NCI-H2227 treated with DMSO at 0.1 percent for 48 hours (cell line): ENCODE data around the gene DGKA.
"Not testable (repeated sequence)": the region's sequence is repeated elsewhere in the genome, so short reads cannot be mapped to it uniquely, and the experiment has no call there.

ENCODE experiments used
- DNase-seq: peaks from one replicate; lab custom pipeline; 2025; lab: John Stamatoyannopoulos, UW

DGKA gene

DNA sequence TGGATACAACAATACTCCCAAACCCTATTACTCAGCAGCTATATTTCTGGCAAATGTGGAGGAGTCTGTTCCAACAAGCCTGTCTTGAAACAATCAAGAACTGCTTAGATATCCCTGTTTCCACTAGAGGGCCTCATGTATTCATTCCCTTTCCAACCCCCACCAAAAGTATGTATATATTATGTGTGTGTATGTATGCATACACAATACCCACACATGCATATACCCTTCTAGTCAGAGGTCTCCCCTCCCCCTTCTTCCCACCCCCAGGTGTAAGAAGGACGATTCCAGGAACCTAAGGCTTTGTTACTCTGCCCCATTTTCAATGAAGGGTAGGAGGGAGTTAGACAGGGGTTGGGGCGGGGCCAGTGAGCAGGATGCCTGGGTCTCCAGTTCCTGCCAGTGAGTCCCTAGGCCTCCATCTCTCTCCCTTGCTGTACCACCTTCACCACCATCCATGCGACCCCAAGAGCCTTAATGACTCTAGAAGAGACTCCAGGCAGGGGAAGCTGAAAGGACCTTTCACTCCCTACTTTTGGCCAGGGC is at the start of gene DGKA:
Gene DGKA, plus strand, starts transcription at position 392 of the 546 bp plus-strand sequence. CDS start 5,342 bp downstream, outside the sequence.
- DNase-seq = peak; percentile 27

DNA sequence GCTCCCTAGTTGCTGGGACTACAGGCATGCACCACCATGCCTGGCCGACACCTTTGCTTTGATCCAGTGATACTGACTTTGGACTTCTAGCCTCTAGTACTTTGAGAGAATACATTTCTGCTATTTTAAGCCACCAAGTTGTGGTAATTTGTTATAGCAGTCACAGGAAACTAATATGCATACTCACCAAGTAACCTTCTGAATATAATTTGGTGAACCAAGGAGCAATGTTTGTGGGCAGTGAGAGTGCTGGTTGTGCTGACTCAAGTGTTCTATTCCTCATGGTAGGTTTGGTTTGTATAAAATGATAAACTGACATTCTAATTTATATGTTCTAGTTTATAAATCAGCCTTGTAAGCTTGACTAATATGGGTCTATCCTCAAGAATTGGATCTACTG is 45.8 kb upstream of the DGKA start:
- DNase-seq = no peak

DNA sequence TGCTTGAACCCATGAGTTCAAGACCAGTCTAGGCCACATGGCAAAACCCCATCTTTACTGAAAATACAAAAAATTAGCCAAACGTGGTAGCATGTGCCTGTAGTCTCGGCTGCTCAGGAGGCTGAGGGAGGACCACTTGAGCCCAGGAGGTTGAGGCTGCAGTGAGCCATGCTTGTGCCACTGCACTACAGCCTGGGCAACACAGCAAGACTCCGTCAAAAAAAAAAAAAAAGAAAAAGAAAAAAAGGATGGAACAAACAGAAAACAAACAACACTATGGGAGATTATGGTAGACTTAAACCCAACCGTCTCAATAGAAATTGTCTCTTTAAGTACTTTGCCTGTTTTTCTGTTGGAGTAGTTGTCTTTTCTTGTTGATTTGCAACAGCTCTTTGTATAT is 39.7 kb upstream of the DGKA start:
- DNase-seq = no peak

- DNase-seq = no peak
Measured at GRCh38 chr12:55893723-55894122, 37.2 kb upstream of the DGKA start.

DNA sequence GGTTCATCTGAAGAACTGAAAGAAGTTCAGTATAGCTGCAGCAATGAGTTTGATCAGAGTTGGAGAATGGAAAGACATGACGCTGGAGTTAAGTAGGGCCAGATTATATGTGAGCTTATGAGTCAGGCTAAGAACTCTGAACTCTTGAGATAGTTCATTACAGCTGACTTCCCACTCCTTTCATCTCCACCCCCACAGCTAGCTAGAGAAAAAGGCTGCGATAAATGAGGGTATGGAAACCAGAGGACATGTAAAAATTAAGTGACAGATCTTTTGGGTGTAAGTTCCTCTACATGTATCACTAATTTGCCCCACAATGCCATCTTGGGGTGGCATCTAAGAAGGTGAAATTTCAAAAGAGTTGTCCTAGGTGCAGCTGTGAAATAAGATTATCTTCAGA is 31.9 kb upstream of the DGKA start:
- no peak for DNase-seq

DNA sequence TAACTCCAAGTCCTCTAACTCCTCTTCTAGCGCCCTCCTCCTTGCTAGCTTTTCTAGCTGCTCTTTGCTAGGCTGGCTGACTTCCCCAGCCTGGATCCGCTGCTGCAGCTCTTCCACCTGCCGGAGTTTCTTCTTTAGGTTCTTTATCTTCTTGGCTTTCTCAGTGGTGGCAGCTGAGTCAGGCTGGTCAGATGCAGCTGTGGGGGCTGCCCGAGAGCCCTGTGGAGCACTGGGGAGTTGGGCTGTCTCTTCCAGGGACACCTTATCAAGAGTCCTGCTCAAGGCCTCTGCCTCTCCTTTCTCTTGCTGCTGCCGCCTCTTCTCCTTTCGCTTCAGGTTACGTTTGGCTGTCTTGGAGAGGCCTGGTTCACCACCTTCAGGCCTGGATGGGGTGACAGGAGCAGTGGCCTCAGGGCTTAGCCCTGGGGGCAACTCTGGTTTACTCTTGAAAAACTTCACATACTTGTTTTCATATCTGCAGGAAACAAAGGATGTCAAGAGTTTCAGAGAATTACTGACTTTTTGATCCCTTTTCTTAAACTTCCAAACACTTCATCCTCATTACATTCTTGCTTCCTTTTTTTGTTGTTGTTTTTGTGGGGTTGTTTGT is 29.0 kb upstream of the DGKA start:
- no peak for DNase-seq

DNA sequence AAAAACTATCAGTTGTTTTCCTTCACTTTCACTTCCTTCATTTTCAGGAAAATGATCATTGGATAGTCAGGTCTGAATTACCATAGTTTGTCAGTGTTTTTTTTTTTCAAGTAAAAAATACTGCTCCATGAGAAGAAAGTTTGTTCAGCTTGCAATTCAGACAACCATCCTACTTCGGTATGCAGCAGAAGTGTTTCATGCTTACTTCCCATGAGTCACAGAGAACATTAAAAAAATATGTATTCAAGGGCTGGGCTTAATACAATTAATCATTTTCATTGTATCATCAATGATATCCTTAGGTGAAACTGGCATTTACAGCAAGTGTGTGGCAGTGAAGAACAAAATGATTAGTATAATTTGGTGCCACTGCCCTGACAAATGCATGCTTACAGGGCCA is 24.9 kb upstream of the DGKA start:
- no peak for DNase-seq

DNA sequence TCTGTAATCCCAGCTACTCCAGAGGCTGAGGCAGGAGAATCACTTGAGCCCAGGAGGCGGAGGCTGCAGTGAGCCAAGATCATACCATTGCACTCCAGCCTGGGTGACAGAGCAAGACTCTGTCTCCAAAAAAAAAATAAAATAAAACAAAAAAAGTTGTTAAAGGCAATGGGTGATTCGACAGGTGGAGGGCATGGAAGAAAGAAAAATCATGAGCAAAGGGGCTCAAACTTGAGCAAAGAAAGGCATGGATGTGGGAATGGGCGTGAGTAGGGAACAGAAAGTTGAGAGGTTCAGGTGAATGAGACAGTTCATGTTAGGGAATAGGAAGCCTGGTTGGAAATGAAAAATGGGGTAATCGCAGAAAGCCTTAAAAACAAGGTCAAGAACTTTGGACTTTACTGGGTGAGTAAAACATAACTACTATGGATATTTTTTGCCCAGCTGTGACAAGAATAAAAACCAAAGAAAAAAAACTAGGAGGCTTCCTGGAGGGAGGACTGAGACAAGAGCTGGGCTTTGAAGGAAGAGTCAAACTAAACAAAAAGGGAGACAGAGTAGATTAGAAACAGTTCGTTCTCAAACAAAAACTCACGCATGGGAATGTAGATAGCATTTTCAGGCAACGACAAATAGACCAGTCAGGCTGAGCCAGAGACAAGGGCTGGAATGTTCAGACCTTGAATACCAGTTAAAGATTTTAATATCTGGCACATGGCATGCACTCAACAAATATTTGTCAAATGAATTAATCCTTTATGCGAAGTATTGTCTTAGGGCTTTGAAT is 22.0 kb upstream of the DGKA start:
- DNase-seq = no peak

DNA sequence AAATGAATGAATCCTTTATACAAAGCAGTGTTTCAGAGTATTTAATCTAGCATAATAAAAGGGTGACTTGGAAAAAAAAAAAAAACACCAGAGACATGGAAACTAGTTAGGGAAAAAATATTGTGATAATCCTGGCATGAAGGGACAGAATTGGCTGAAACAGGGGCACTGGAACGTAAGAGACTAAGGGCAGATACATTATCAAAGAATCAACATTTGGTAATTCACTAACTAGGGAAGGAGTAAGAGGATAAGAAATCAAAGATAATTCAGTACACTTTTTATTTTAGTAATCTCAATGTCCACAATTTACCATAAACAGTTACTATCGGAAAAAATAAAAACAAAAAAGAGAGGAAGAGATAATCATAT is 21.5 kb upstream of the DGKA start:
- no peak for DNase-seq

GRCh38 chr12:55912908-55913307 is 18.1 kb upstream of the DGKA start:
- no peak for DNase-seq

GRCh38 chr12:55915482-55915859 is 15.5 kb upstream of the DGKA start:
- no peak for DNase-seq

DNA sequence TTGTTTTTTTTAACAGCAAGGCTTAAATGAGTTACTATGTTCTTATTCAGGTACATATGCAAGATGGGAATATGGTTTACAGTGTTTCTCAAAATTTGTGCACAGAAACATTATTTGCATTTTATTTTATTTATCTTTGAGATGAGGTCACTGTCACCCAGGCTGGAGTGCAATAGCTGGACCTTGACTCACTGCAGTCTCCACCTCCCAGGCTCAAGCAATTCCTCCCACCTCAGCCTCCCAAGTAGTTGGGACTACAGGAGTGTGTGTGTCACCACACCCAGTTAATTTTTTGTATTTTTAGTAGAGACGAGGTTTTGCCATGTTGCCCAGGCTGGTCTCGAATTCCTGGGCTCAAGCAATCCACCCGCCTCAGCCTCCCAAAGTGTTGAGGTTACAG is 11.9 kb upstream of the DGKA start:
- not testable (repeated sequence) for DNase-seq

GRCh38 chr12:55922126-55922525 is 8.8 kb upstream of the DGKA start:
- DNase-seq = no peak

DNA sequence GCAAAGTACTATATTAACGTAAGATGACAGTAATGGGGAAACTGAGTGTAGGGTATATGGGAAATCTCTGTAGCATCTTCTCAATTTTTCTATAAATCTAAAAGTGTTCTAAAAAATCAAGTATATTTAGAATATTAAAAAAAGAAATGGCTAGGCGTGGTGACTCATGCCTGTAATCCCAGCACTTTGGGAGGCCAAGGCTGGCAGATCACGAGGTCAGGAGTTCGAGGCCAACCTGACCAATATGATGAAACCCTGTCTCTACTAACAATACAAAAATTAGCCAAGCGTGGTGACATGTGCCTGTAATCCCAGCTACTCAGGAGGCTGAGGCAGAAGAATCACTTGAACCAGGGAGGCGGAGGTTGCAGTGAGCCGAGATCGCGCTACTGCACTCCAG is 7.3 kb upstream of the DGKA start:
- DNase-seq = not testable (repeated sequence)

DNA sequence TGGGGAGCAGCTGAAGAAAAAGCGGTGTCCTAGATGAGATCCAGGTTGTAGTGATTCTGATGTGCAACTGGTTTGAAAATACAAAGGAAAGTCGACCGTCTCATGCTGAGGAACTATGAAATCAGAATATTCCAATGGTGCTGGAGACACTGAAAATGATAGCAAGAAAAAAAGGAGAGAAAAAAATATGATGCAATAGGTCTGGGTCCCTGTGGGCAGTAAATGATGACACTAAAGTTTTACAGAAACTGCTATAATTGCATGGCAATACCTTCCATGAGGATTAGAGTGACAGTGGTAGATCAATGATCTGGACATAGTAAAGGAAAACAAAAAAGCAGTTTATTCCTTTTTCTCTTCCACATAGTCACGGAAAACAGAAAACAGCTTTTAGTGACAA is 5.6 kb upstream of the DGKA start:
- no peak for DNase-seq

DNA sequence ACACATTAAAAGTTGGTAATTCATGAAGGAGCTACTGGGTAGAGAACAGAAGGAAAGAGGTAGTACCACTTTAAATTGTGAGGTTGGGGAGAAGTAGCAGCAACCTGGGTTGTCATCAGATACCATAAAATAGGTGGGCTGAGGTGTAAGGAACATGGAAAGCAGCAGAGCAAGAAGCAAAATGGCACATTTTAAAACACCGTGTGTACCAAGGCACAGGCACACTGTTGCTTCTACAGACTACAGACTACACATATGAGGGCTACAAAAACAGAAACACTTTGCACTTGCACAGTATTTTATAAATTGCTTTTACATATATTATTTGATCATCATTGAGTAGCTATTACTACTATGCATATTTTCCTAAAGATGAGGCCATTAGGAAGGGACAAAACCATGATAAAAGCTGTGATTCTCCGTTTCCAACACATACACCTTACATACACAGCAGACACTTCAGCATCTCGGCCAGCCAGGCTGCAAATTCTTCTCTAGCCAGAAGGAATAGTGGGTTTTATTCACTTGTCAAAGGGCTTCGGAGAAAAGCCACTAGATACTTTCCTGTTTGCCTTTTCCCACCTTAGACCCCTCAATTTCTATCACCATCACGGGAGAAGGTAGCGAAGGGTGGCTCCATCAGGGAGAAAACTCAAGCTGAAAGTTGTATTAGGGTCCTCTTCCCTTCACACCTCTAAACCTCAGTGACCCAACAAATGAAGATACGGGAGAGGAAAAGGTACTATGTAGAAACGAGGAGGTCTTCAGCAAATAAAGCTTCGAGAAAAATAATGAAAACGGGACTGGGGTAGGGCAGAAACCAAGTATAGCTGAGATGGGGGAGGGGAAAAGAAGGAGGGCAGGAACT is 4.9 kb upstream of the DGKA start:
- DNase-seq = no peak

- peak; percentile 82 for DNase-seq
Measured at GRCh38 chr12:55926738-55927587, 4.0 kb upstream of the DGKA start.

DNA sequence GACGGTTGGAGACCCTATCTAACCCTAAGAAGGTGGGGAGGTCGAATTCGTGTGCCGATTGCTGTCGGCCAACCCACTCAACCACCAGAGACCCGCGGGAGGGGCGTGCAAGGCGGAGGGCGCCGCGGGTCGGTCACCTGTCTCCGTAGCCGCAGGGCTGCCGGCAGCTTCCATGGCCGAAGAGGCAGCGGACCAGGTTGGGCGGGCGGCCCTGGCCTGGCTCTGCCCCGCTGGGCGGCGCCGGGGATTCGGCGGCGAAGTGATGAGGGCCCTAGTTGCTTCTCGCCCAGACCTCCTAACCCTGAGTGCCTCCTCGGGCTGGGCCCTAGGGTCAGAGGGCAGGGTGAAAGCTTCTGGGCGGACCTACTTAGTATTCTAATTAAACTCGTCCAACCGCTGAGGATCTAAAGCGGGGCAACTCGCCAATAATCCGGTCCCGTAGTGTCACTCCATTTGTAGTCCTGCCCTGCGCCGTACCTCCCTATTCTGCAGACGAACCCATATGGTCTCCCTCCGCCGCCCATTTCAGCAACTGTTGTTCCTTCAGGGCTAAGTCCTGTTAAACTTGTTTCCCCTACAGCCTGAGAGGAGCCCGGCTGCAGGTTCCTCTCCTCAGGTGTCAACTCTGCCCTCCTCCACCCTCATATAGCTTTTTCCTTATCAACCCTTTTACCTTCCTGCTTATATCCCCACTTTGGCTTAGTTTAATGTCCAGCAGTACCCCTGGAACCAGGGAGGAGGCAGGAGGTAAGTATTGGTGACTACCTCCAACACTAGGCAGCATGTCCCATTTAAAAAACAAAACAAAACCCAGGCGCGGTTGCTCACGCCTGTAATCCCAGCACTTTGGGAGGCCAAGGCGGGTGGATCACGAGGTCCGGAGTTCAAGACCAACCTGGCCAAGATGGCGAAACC is 3.1 kb upstream of the DGKA start, which contains the start of gene PYM1:
Gene PYM1, minus strand, starts transcription at position 307 of the 915 bp plus-strand sequence. Its CDS starts 133 bp downstream, at position 174.
- no peak for DNase-seq

DNA sequence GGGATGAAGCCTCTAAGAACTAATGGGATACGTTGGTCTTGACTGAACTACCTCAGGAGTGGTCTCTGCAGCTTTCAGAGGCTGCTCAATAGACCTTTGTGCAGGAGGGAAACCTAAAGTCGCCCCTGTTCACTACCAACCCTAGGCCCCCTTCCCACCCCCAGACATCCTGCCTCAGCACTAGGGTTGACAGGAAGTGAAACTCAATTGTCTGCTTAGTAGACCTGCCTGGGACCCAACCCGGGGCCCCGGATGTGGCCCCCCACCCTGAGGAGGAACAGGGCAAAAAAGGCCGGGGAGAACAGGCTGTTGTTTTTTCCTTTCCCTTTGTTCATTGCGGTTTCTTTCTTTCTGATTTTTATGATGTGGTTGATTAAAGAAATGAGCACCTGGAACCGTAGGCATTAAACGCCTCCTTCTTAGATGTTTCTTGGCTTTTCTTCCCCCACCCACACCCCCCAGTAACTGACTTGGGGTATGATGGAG is 1.6 kb upstream of the DGKA start:
- no peak for DNase-seq

DNA sequence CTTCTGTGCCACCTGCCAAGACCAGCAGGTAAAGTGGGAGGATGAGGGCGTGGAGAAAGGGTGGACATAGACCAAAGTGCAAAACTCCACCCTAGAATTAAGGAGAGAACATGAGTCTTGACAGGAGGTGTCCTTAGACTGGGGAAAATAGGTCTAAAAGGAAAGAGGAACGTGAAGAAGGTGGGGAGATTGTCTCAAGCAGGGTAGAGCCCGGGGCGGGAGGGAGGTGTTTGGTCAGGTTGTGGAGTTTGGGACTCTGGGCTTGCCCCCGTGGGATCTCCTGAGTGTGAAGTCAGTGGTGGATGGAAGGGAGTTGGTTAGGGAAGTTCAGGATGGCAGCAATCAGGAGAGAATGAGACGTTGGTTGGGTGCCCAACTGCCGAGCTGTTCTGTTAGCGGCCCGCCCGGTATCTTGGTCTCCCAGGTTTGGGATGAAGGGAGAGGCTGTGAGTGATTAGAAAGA is 386 bp downstream of the DGKA start:
- no peak for DNase-seq
